Breast epithelium (tissue), 3 donors: Measurements from ENCODE around the gene KIFAP3.
"Not testable (repeated sequence)": the region's sequence is repeated elsewhere in the genome, so short reads cannot be mapped to it uniquely, and the experiment has no call there.

Experiments
- CTCF ChIP-seq, 3 donors: fragments of 450-650 bp; IDR thresholded peaks; one replicate each; pipeline ENCODE4 v1.5.1; 2016 to 2017; ENCODE audit warnings: antibody characterized with exemption in 3 of 3, mild to moderate bottlenecking in 3 of 3, moderate library complexity in 3 of 3
- POLR2A ChIP-seq: fragments of 450-650 bp; IDR thresholded peaks from one replicate; pipeline ENCODE4 v1.6.1; 2016; ENCODE audit warnings: antibody characterized with exemption, mild to moderate bottlenecking, moderate library complexity

- not testable (repeated sequence) for TF ChIP-seq POLR2A; CTCF (IDR thresholded peaks at IDR 0.05)
Measured at GRCh38 chr1:170094697-170095616, 20.5 kb upstream of the KIFAP3 start.
